ENCODE results near the gene SLC39A1. TPM values are rescaled to one million over a fixed set of nuclear protein-coding genes. Genes with fewer than 3 reads are reported as not detected.

The SLC39A1 gene
- total and polyA plus RNA-seq, 9 of the 15 experiments (the other 6 are each of a cell fraction or from before 2014, with no cell fraction given) = 9.9 to 81.1 (median 62.7) TPM

DNA sequence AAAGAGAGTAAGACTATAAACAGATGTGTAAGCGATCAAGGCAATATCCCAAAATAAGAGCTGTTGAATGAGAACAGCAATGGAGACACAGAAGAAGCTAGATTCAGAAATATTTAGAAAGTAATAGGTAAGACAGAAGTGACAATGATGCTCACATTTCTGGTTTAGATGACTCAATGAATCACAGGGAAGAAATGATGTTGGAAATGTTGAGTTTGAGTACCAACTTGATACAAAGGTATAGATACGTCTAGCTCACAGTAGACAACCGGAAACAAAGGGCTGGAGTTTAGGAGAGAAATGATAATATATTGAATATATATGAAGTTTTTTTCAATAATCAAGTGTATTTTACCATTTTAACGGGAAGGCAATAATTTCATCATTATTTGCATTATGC is 47.0 kb downstream of the SLC39A1 start (continued):
- TF ChIP-seq, protein P1, sequence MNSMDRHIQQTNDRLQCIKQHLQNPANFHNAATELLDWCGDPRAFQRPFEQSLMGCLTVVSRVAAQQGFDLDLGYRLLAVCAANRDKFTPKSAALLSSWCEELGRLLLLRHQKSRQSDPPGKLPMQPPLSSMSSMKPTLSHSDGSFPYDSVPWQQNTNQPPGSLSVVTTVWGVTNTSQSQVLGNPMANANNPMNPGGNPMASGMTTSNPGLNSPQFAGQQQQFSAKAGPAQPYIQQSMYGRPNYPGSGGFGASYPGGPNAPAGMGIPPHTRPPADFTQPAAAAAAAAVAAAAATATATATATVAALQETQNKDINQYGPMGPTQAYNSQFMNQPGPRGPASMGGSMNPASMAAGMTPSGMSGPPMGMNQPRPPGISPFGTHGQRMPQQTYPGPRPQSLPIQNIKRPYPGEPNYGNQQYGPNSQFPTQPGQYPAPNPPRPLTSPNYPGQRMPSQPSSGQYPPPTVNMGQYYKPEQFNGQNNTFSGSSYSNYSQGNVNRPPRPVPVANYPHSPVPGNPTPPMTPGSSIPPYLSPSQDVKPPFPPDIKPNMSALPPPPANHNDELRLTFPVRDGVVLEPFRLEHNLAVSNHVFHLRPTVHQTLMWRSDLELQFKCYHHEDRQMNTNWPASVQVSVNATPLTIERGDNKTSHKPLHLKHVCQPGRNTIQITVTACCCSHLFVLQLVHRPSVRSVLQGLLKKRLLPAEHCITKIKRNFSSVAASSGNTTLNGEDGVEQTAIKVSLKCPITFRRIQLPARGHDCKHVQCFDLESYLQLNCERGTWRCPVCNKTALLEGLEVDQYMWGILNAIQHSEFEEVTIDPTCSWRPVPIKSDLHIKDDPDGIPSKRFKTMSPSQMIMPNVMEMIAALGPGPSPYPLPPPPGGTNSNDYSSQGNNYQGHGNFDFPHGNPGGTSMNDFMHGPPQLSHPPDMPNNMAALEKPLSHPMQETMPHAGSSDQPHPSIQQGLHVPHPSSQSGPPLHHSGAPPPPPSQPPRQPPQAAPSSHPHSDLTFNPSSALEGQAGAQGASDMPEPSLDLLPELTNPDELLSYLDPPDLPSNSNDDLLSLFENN (IDR thresholded peaks at IDR 0.05; ENCODE audit: low read depth in 2 of 2, low read length in 2 of 2) = no peak
- TF ChIP-seq, protein P2, sequence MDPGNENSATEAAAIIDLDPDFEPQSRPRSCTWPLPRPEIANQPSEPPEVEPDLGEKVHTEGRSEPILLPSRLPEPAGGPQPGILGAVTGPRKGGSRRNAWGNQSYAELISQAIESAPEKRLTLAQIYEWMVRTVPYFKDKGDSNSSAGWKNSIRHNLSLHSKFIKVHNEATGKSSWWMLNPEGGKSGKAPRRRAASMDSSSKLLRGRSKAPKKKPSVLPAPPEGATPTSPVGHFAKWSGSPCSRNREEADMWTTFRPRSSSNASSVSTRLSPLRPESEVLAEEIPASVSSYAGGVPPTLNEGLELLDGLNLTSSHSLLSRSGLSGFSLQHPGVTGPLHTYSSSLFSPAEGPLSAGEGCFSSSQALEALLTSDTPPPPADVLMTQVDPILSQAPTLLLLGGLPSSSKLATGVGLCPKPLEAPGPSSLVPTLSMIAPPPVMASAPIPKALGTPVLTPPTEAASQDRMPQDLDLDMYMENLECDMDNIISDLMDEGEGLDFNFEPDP (CRISPR knock-in tag; IDR thresholded peaks at IDR 0.05) = no peak
- TF ChIP-seq MYBL2 (IDR thresholded peaks at IDR 0.05; ENCODE audit: low read depth) = no peak
- no peak for TF ChIP-seq MYBL2 (CRISPR knock-in tag; IDR thresholded peaks at IDR 0.05; ENCODE audit: borderline replicate concordance)

DNA sequence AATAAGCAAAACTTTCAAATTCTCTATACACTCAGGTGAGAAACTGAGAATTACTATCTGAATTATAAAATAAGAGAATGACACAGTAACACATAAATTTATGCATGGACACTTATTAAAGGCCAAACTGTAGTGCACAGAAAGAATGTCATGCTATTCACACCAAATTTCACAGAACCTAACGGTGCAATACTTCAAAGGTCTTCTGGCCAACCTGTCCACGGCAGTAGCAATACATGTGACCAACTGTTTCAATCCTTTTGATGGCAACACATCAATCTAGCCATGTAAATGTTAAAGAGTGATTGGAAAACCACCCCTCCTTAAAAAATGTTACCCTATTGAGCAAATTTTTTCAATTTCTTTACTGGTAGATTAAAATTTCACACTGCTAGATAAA is 51.0 kb downstream of the SLC39A1 start:
- Histone ChIP-seq H3K9me3 (replicated peaks; ENCODE audit: control insufficient read depth, insufficient read depth, low read depth, low read length) (no peaks in the 10 kb centered on the region), H3K36me3 (ENCODE audit: control insufficient read depth, insufficient read depth, low read length) (peaks cover 31% of the 10 kb centered on the region), H3K9ac (ENCODE audit: insufficient read depth in 1 of 2, low read depth in 2 of 2, low read length in 2 of 2) (no peak overlapping the region), H2AFZ (ENCODE audit: low read depth, low read length) (no peak overlapping the region), H3K27ac (ENCODE audit: extremely low read depth, low read depth, low read length) (no peak overlapping the region), H3K9me1 (ENCODE audit: control insufficient read depth, insufficient read depth, low read length) (no peaks in the 10 kb centered on the region), H3K27me3 (ENCODE audit: control insufficient read depth in 2 of 2, insufficient read depth in 2 of 2, low read length in 2 of 2) (no peaks in the 10 kb centered on the region), H3K79me2 (ENCODE audit: control insufficient read depth, insufficient read depth, low read length) (peaks cover 92% of the 10 kb centered on the region), H3K4me1 (replicated peaks in 1 of 2; ENCODE audit: control insufficient read depth in 2 of 2, insufficient read depth in 2 of 2, low read length in 2 of 2) (no peaks in the 10 kb centered on the region), H4K20me1 (replicated peaks; ENCODE audit: control insufficient read depth, insufficient read depth, low read length) (no peaks in the 10 kb centered on the region), H3K4me2 (ENCODE audit: insufficient read depth, low read length) (no peak overlapping the region), H3K4me3 (no peak overlapping the region)
- intact Hi-C loops (cut with micrococcal nuclease) = no loop called here
- WGBS (ENCODE audit: insufficient coverage, low coverage, missing lambda C conversion rate) = 74% methylated on average over 2 of the region's 2 CpGs
- BruUV-seq (replicated peaks) = no TSS peak
- in situ Hi-C loops (cut with MboI) = no loop called here
- ATAC-seq (no peak), DNase-seq (ENCODE audit: extremely low read depth in 1 of 4, low spot score in 3 of 4) (no peak), FAIRE-seq (no peak)
- CTCF ChIA-PET (ENCODE audit: low intra/inter-chr PET ratio) = no interaction called here
- POLR2A ChIA-PET = interaction anchor here (2.3 kb wide), 1 partner anchor 9 kb away, joined by 12 read pairs; the partner anchor contains the start of gene GATAD2B
- TF ChIP-seq ZNF76 (CRISPR knock-in tag; IDR thresholded peaks at IDR 0.05; ENCODE audit: borderline replicate concordance) (no peak), SAP30 (IDR thresholded peaks at IDR 0.05; ENCODE audit: borderline replicate concordance, insufficient read depth, low read depth, low read length, poor library complexity, severe bottlenecking) (no peak), ZFP1 (CRISPR knock-in tag; IDR thresholded peaks at IDR 0.05) (no peak)
- TF ChIP-seq, protein P3, sequence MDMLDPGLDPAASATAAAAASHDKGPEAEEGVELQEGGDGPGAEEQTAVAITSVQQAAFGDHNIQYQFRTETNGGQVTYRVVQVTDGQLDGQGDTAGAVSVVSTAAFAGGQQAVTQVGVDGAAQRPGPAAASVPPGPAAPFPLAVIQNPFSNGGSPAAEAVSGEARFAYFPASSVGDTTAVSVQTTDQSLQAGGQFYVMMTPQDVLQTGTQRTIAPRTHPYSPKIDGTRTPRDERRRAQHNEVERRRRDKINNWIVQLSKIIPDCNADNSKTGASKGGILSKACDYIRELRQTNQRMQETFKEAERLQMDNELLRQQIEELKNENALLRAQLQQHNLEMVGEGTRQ (CRISPR knock-in tag; IDR thresholded peaks at IDR 0.05) = no peak
- TF ChIP-seq, protein P4, sequence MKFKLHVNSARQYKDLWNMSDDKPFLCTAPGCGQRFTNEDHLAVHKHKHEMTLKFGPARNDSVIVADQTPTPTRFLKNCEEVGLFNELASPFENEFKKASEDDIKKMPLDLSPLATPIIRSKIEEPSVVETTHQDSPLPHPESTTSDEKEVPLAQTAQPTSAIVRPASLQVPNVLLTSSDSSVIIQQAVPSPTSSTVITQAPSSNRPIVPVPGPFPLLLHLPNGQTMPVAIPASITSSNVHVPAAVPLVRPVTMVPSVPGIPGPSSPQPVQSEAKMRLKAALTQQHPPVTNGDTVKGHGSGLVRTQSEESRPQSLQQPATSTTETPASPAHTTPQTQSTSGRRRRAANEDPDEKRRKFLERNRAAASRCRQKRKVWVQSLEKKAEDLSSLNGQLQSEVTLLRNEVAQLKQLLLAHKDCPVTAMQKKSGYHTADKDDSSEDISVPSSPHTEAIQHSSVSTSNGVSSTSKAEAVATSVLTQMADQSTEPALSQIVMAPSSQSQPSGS (CRISPR knock-in tag; IDR thresholded peaks at IDR 0.05) = no peak
